DMS53 treated with DMSO at 0.1 percent for 48 hours (cell line): ENCODE measurements around the gene SLC35F3.

Experiments used
- DNase-seq: peaks from one replicate; lab custom pipeline; 2025; ENCODE audit not compliant: unreplicated experiment; lab: John Stamatoyannopoulos, UW

The SLC35F3 gene

GRCh38 chr1:234022302-234022701 is 117.8 kb downstream of the SLC35F3 start:
- no peak for DNase-seq

- DNase-seq: no peak
Measured at GRCh38 chr1:234039603-234040002, 135.1 kb downstream of the SLC35F3 start.

DNA sequence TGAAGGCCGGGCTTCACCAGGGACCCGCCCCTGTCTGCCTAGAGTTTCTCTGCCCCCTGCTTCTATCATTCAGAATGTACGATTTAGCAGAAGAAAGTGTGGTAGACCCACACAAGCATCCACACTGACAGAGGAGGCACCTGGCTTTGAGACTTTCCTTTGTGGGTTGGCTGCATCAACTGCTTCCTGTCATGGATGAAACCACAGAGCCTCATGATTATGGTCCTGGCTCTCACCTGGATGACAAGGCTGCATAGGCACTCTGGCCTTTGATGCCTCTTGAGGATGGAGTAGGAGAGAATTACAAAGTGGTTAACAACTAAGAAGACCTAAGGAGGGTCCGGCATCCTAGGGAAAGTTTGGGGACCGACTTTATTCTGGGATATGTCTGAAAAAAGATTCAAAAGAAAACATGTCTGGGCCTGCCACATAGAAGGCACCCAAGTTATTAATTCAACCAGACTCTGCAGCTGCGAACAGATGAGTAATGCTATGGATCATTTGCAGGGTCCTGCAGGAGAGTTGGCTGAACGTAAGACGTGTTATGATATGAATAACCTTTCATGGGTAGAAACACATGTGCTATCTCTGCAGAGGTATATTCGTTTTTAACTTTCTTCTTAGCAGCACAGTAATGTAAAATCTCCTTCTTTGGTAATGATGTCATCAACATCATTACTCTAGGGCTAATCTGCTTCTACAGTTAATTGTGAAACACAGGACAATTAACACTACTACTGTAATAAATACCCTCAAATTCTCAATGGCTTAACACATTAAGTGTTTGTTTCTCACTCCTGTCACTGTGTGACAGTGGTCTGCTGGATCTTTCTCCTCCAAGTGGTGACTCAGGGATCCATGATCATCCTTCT is 136.2 kb downstream of the SLC35F3 start:
- DNase-seq: no peak

DNA sequence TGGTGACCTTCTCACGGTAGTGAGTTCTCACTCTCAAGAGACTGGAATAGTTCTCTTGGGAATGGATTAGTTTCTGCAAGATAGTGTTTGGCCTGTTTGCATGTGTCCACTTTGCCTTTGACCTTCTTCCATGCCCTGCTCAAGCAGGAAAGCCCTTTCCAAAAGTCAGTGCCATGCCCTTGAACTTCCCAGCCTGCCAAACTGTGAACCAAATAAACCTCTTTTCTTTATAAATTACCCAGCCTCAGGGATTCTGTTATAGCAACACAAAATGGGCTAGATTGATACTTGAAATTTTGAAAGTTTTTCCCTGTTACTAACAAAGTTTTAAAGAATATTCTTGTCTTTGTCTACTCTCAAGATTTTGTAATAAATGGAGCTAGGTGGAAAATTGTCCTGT is 139.6 kb downstream of the SLC35F3 start:
- no peak for DNase-seq

DNA sequence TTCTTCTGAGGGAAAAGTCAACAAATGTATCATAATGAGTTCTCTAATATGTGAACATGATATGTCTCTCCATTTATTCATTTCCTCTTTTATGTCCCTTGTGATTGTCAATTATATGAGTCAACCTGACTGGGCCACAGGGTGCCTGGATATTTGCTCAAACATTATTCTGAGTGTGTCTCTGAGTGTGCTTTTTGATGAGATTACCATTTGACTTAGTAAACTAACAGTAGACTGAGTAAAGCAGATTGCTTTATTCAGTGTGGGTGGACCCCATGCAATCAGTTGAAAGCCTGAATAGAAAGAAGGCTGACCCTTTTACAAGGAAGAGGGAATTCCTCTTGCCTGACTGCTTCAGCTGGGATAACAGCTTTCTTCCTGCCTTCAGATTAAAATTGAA is 142.6 kb downstream of the SLC35F3 start:
- peak; percentile 19 for DNase-seq

DNA sequence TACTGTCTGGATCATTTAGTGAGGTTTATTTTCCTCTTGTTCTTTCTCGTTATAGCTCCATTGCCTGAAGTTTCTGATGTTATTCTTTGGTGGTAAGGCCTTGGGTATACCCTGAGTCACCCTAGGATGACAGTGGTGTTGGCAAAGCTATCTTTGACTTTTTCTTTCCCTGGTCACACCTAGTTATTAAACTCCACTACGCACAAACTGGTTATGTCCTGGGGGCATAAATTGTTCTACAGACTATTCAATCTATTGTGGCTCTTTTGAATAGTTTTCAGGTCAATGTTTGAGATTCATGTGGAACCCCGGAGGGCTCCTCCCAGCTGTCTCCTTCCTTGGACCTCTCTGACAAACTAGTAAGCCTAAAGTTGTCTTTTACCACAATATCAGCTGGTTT is 157.7 kb downstream of the SLC35F3 start:
- no peak for DNase-seq

GRCh38 chr1:234065794-234066447 is 161.4 kb downstream of the SLC35F3 start:
- DNase-seq: peak; percentile 51

DNA sequence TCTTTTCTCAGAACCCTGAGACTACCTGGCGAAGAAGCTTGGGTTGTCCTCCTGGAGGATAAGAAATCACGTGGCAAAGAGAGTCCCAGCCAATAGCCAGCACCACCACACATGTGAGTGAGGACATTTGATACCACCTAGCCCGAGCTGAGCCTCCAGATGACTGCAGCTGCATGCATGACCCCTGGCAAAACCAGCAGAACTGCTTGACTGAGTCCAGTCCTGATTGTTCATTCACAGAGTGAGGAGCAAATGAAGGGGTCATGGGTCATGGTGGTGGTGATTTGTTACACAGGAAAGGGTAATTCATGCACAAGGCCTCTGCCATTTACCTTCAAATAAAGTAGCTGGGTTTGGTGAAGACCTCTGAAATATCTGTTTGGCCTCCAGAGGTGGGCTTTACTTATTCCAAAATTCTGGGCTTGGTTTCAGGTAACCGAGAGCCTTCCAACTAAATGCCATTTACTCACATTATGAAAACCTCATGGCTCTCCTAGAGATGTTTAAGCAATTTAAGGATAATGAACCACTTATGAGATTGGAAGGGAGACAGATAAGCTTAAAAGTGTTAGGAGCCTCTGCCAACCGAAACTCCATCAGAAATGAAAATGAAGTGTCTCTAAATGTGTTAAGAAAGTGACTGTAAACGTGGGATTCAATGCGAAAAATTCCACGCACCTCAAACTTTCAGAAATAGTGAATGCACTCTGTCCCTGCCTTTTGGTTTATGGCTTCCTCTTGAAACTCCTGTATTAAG is 163.3 kb downstream of the SLC35F3 start:
- no peak for DNase-seq

- DNase-seq: no peak
Measured at GRCh38 chr1:234069760-234070159, 165.3 kb downstream of the SLC35F3 start.

DNA sequence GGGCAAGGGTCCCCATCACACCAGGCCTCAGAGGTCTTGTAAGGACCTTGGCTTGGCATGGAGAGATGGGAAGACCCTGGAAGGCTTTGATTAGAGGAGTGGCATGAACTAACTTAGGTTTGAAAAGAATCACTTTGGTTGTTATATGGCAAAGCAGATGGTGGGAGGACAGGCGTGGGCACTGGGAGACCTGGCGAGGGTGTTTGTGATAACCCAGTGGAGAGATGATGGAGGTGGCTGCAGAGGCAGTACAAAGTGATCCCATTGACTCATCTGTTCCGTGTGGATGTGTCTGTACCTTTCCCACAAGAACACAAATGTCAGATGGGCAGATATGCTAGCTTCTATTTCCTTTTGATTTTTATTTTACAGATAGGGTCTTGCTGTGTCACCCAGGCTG is 168.3 kb downstream of the SLC35F3 start:
- DNase-seq: no peak

DNA sequence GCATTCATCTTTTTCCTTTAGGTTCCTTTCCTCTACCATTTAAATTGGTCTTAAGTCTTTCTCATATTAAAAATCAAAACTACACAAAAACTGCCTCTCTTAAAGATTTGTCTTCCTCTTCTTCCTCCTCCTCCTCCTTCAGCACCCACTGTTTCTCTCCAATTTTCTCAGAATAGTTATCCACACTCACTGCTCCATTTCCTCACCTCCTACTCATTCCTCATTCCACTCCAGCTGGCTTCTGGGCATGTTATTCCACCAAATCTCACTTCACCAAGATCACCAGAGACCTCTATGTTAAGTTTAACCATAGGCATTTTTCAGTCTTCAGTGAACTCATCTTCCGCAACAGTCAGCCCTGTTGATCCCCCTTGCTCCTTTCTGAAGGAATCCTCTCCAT is 173.7 kb downstream of the SLC35F3 start:
- DNase-seq: no peak

GRCh38 chr1:234079896-234080295 is 175.4 kb downstream of the SLC35F3 start:
- DNase-seq: no peak

- no peak for DNase-seq
Measured at GRCh38 chr1:234083460-234083859, 179.0 kb downstream of the SLC35F3 start.

GRCh38 chr1:234089396-234089795 is 184.9 kb downstream of the SLC35F3 start:
- no peak for DNase-seq

GRCh38 chr1:234090212-234091064 is 186.0 kb downstream of the SLC35F3 start:
- DNase-seq: no peak

GRCh38 chr1:234091065-234091401 is 186.6 kb downstream of the SLC35F3 start:
- DNase-seq: no peak

DNA sequence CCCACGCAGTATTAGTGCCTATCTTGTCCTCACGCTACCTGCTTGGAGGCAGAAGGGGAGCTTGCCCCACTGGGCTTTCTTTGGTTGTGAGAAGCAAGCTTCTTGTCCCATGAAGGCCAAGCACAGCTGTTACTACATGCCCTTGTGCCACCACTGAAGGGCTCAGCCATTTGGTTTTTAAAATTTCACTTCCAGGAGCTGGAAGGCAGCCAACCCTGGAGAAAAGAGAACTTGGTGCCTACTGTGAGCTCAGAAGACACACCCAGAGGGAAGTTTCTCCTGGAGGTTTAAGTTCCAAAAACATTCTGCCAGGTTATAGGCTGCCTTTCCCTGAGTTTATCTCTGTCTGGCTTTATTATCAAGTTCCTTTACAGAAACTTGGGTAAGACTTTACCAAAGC is 187.4 kb downstream of the SLC35F3 start:
- DNase-seq: no peak

DNA sequence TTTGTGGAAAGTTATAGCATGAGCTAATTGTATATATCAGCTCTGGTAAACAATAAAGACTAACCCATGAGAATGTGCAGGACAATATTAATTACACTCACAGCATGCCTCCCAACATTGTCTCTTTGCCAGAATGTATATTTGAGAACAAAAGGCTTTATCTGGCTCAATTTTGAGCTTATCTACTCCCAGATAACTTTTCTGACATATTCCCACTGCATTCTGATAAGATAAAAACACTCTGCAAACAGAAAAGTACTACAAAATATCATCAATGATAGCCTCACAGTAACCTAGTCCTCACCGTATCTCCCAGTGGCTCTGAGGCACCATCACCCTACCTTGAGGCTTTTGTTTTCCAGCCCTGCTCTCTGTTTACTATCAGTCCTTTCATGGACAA is 188.6 kb downstream of the SLC35F3 start:
- no peak for DNase-seq

DNA sequence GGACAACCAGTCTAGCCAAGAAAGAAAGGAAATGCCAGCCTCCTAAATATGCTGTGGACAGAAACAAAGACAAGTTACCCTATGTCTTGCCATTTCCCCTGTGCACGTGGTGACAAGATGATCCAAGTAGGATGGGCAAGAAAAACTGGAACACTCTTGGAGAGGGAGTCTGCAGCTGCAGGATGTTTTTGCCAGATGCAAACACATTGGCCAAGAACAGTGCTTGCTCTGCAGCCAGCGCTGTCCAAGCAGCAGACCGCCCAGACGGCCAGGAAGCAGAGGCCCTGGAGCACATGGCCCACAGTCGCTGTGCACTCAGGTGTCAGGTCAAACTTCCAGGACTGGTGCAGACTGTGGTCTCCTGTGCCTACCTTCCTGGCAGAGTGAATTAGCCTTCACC is 189.3 kb downstream of the SLC35F3 start:
- DNase-seq: no peak

DNA sequence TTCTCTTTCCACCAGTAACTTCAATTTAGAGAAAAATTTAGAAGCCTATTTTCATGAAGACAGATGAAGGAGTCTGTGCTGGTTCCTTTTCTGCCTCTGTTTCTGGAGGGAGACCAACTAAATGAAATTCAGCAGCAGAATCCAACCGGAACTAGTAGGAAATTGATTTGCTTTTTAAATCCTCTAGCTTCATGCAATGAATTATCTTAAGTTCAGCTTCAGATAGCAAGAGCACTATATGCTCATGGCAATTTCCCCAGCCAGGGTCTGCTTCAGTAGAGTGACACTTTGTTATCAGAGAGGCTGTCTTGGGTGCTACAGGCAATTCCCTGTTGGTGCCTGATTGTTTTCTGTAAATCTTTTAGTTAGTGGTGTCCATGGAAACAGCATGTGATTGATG is 189.7 kb downstream of the SLC35F3 start:
- DNase-seq: no peak

DNA sequence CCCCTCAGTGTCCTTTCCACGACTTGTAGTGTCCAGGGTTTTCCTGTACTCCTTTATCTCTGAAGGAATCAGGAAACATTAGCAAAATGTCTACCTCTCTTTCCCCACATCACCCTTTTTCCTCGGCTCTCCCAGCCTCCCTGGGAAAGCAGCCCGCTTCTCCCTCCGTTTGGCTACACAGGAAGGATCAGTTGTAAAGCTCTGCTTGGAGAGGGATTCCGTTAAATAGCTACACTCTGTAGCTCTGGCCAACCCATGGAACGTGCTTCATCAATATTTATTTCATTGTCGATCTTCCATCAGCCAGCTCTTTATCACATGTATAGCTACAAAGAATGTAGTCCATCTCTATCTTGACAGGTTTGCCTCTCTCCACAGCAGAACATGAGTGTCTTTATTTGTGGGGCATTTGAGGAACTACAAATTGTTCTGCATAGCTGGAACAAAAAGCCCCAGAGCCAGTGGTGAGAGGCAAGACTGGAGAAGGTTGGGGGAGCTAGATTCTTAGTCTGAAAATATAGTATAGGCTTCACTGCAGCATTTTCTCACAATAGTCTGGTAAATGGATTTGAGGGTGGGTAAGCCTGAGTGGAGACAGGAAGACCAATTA is 191.8 kb downstream of the SLC35F3 start:
- DNase-seq: no peak
